ENCODE data around the gene CERK. TPM values are rescaled to one million over a fixed set of nuclear protein-coding genes. Genes with fewer than 3 reads are reported as not detected.

Gene CERK
- total and polyA plus RNA-seq, 9 of the 15 experiments (the other 6 are each of a cell fraction or from before 2014, with no cell fraction given): 1.1 to 14.9 (median 8.7) TPM

DNA sequence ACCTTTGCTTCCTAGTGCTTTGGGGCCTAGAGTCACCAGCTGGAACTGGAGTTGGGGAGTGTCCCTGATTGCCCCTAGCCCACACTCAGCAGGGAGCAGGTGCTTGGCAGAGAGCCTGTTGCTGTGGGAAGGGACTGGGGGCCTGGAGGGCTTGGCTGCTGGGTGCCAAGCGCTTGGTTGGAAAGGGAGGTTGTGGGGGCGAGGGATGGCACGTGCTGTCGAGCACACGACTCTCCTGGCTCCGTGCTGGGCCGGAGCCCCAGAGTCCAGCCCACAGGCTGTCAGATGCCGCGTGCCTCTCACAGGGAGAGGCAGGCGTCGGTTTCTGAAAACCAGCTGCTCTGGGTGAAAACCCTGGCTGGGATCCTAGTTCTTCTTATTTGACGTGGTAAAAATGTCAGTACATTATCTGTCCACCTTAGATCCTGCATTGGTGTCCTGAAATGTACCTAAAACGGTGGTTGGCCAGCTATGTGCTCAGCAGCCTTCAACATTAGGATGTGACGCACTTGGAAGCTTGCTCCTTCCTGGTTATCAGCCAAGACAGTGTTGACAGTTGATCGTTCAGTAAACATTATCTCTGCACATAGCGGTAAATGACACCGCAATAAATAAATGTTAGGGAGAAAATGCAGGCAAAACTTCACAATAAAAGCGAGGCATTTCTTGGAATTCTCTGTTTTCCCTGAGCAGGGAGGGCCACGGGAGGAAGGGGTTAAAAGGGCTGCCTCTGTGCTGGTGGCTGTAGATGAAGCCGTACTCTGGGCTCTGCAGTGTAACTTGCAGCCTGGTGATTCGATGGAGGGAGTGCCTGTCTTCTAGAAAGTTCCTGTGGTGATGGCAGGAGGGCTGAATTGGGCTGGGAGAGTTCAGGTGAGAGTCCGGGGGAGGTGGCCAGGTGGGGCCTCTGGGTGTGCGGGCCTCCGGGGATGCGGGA, 88.6 kb downstream of the CERK start (continued):
- TF ChIP-seq ETV1 (tag; conservative IDR thresholded peaks at IDR 0.05; ENCODE audit: low read depth) (peak; percentile 16; the same call in 1 of the 2 replicates), DPF2 (IDR thresholded peaks at IDR 0.05) (peak; percentile 57; the same call in 1 of the 2 replicates), ZNF282 (CRISPR knock-in tag; IDR thresholded peaks at IDR 0.05) (no peak), ZFP1 (CRISPR knock-in tag; IDR thresholded peaks at IDR 0.05) (no peak), XRCC3 (IDR thresholded peaks at IDR 0.05) (no peak), NFE2 (IDR thresholded peaks at IDR 0.05; ENCODE audit: low read depth) (peak; percentile 63), POLR2G (IDR thresholded peaks at IDR 0.05; ENCODE audit: low read depth, low read length) (no peak), FOXJ2 (tag; IDR thresholded peaks at IDR 0.05) (no peak), SPI1 (IDR thresholded peaks at IDR 0.05; ENCODE audit: borderline replicate concordance, low read depth, low read length) (no peak), MEIS2 (IDR thresholded peaks at IDR 0.05; ENCODE audit: partially characterized antibody) (peak; percentile 82), ZNF354B (CRISPR knock-in tag; IDR thresholded peaks at IDR 0.05) (no peak), RCOR1 (IDR thresholded peaks at IDR 0.05; ENCODE audit: borderline replicate concordance in 1 of 2, low read depth in 2 of 2, low read length in 2 of 2) (no peak)
- TF ChIP-seq, protein P1, sequence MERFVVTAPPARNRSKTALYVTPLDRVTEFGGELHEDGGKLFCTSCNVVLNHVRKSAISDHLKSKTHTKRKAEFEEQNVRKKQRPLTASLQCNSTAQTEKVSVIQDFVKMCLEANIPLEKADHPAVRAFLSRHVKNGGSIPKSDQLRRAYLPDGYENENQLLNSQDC (CRISPR knock-in tag; IDR thresholded peaks at IDR 0.05): no peak
- TF ChIP-seq, protein P2, sequence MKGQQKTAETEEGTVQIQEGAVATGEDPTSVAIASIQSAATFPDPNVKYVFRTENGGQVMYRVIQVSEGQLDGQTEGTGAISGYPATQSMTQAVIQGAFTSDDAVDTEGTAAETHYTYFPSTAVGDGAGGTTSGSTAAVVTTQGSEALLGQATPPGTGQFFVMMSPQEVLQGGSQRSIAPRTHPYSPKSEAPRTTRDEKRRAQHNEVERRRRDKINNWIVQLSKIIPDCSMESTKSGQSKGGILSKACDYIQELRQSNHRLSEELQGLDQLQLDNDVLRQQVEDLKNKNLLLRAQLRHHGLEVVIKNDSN (CRISPR knock-in tag; IDR thresholded peaks at IDR 0.05): no peak
- TF ChIP-seq, protein P3, sequence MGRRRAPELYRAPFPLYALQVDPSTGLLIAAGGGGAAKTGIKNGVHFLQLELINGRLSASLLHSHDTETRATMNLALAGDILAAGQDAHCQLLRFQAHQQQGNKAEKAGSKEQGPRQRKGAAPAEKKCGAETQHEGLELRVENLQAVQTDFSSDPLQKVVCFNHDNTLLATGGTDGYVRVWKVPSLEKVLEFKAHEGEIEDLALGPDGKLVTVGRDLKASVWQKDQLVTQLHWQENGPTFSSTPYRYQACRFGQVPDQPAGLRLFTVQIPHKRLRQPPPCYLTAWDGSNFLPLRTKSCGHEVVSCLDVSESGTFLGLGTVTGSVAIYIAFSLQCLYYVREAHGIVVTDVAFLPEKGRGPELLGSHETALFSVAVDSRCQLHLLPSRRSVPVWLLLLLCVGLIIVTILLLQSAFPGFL (CRISPR knock-in tag; IDR thresholded peaks at IDR 0.05): no peak
- TF ChIP-seq, protein P4, sequence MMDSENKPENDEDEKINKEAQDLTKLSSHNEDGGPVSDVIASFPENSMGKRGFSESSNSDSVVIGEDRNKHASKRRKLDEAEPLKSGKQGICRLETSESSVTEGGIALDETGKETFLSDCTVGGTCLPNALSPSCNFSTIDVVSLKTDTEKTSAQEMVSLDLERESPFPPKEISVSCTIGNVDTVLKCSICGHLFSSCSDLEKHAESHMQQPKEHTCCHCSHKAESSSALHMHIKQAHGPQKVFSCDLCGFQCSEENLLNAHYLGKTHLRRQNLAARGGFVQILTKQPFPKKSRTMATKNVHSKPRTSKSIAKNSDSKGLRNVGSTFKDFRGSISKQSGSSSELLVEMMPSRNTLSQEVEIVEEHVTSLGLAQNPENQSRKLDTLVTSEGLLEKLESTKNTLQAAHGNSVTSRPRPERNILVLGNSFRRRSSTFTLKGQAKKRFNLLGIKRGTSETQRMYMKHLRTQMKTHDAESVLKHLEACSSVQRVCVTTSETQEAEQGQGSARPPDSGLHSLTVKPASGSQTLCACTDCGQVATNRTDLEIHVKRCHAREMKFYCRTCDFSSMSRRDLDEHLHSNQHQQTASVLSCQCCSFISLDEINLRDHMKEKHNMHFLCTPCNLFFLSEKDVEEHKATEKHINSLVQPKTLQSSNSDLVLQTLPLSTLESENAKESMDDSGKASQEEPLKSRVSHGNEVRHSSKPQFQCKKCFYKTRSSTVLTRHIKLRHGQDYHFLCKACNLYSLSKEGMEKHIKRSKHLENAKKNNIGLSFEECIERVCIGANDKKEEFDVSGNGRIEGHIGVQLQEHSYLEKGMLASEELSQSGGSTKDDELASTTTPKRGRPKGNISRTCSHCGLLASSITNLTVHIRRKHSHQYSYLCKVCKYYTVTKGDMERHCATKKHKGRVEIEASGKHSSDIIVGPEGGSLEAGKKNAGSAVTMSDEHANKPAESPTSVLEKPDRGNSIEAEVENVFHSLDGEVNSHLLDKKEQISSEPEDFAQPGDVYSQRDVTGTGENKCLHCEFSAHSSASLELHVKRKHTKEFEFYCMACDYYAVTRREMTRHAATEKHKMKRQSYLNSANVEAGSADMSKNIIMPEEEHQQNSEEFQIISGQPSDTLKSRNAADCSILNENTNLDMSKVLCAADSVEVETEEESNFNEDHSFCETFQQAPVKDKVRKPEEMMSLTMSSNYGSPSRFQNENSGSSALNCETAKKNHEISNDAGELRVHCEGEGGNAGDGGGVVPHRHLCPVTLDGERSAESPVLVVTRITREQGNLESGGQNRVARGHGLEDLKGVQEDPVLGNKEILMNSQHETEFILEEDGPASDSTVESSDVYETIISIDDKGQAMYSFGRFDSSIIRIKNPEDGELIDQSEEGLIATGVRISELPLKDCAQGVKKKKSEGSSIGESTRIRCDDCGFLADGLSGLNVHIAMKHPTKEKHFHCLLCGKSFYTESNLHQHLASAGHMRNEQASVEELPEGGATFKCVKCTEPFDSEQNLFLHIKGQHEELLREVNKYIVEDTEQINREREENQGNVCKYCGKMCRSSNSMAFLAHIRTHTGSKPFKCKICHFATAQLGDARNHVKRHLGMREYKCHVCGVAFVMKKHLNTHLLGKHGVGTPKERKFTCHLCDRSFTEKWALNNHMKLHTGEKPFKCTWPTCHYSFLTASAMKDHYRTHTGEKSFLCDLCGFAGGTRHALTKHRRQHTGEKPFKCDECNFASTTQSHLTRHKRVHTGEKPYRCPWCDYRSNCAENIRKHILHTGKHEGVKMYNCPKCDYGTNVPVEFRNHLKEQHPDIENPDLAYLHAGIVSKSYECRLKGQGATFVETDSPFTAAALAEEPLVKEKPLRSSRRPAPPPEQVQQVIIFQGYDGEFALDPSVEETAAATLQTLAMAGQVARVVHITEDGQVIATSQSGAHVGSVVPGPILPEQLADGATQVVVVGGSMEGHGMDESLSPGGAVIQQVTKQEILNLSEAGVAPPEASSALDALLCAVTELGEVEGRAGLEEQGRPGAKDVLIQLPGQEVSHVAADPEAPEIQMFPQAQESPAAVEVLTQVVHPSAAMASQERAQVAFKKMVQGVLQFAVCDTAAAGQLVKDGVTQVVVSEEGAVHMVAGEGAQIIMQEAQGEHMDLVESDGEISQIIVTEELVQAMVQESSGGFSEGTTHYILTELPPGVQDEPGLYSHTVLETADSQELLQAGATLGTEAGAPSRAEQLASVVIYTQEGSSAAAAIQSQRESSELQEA (IDR thresholded peaks at IDR 0.05; ENCODE audit: low read depth): no peak
